HG03159 (cell line): ENCODE data around the gene DVL2.
A peak's percentile ranks its signal among the peaks of the same experiment; 100 is the strongest.

ENCODE experiments used
- ATAC-seq: cut with Tn5 transposase; IDR thresholded peaks from one replicate; pipeline ENCODE4 v1.9.1; 2021; ENCODE audit warnings: mild to moderate bottlenecking, moderate library complexity; ENCODE audit not compliant: unreplicated experiment

The DVL2 gene

DNA sequence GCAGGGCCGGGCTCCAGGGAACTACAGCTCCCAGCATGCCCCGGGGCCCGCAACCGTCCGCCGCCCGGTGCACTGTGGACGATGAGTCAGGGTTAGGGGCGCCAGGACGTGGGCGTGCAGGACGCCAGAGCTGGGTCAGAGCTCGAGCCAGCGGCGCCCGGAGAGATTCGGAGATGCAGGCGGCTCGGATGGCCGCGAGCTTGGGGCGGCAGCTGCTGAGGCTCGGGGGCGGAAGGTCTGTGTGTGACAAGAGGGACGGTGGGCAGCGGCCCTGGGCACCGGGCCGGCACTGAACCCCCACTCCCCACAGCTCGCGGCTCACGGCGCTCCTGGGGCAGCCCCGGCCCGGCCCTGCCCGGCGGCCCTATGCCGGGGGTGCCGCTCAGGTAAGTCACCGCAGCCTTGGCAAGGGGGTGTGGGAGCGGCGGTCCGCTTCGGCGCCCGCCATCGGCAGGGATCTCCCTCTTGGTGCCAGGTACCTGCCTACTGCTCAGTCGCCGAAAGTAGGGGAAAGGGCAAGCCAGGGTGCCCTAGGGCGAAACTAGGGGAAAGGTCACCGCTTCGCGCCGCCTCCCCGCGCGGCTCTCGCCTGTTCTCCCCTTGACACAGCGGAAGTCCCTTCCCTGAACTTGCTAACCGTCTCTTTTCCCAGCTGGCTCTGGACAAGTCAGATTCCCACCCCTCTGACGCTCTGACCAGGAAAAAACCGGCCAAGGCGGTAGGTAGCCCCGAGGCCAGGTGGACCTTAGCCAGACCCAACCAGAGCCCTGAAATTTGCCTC, 14.3 kb downstream of the DVL2 start, which contains the start of the genes ACADVL and DLG4:
Gene ACADVL (plus strand): TSS at position 127 of the 781 bp plus-strand sequence. CDS start 47 bp downstream, at position 174.
Gene DLG4 (minus strand): TSS at position 25 of the 781 bp plus-strand sequence.
- peak; percentile 46 for ATAC-seq

DNA sequence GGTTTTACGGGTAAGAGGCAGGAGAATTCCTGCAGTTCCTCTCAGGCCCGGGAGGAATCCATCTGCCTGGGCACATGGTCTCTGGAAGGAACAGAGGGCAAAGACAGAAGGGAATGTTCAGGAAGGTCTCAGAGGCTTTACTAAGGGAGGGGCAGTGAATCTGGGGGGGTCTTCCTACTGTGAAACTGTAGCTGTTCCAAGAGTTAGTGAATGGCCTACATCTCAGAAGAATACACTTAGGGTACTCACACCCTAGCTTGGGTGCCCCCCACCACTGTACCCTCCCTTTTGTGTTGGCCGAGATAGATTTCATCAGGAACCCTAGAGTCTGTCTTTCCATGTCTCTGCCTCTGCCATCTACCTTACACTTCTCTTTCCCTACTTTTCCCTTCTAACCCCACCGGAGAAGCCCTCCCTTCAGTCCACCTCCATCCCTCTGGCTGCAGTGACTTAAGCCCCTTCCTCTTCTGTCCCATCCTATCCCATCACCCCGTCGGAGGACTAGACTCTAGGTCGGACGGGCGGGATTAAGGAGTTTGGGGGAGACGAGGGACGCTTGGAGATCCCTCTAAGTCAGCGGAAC, 15.0 kb downstream of the DVL2 start:
- ATAC-seq = no peak

DNA sequence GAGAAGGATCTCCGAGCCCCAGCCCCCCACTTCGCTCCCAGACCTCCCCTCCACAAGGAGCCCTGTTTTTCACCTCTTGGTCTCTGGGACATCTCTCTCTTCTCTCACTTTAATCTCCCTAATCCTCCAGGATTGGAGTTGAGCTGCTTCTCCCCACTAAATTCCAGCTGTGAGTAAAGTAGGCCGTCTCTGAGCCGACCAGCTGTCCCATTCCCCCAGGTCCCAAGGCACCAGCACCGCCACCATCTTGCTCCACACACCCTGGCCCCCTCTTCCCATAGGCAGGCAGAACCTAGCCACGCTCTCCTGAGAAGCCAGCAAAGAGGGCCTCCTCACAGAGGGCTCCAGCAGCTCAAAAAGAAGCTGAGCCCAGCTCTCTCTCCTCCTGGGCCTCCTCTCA, 15.6 kb downstream of the DVL2 start:
- ATAC-seq = no peak

DNA sequence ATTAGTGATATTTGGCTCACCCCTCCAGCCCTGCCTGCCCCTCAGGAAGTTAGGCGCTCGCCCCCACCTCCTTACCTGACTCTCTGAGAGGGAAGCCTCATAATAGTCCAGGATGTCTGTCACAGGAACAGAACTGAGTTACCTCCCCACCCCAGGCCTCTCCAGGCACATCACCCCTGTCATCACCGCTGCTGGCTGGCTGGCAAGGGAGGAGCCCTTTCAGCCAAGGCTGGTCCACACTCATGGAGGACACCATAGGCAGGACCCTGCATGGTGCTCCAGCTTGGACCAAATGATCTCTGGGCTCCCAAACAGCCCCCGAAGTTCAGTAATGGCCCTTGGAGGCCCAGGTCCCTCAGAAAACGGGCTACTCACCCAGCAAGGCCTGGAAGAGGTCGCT, 16.2 kb downstream of the DVL2 start:
- no peak for ATAC-seq

DNA sequence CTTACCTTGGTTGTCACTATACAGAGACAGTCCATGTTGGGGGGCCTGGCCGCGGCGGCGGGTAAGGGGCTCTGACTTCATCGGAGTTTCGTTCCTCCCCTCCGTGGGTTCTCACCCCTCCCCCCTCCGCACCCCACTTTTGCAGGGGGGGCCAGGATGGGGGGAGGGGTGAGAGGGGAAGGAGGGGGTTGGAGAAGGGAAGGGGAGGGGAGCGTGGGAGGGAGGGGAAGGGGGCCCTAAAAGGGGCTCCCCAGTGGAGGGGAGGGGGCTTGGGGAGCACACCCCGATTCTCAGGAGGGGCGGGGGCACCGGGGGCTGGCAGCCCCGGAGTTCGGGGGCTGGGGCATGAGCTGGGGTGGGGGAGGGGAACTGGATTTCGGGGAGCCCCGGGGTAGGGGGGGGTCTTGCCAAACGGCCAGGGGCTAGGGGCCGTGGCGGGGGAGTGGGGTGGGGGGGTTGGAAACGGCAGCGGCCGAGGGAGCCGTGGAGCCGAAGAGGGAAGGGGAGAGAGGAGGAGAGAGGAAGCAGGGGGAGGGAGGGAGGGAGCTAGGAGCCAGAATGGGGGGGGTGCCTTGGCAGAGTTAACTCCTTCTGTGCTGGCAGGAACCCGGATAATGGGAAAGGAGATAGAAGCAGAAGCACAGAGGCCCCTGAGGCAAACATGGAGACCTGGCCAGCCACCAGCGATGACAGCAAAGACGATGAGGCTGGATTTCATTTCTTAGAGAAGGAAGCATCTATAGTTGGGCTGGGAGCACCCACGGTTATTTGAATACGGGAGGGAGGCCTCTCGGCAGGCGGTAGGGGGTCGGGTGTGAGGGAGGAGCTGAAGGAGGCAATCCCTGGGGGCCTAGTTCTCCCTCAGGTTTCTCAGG, 17.0 kb downstream of the DVL2 start:
- no peak for ATAC-seq

DNA sequence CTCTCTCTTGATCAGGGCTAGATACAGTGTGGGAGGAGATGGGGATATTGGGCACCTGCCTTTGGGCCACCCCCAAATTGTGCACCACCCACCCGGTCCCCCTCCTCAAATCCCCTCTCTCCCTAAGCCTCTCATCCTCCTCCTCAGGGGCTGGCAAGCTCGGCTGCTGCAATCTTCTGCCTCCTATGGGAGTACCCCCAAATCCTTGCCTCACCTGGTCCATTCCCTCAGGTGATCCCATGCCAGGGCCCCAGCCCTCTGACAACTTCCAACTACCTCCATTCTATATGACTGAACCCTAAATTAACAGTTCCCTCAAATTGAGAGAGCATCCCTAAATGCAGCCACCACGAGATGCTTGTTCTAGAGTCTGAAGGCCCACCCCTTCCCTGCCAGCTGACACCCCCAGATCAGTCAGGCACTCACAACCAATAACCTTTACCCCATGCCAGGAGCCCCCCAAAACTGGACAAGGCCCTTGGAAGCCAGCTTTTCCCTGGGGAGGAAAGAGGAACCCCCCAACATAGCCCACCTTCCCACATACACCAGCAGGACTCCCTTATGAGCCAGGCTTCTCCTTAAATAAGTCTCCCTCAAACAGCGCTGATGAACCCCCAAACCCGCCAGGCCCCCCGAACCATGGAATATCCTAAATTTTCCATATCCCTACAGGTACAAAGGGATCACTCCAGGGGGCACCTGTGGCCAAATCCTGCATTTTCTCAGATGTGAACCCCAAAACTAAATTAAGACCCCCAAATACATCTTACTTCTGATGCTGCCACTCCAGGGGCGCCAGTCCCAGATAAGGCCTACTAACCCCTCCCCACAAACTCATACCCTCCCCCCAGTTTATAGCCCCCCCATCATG, 17.8 kb downstream of the DVL2 start:
- no peak for ATAC-seq

DNA sequence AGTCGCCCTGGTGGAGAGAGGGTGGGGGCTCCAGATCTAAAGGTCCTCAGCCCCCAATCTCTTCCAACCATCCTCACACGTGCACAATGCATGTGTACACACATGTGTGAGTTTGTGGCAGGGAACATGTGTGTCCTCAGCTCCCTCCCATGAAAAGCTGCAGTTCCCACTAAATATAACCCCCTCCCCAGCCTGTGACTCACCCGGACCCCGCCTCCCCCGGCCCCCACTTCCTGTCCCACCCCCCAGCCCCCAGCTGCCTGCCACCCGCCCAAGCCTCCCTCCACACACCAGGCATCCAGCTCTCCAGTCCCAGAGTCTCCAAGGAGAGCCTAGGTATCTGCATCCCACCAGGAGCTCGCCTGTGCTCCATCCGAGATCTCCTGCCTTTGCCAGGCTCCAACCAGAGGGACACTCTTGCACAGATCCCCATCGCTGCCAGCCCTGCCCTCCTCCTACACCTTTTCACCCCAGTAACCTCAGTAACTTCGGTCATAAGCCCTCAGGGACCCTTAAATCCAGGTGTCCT, 18.6 kb downstream of the DVL2 start:
- ATAC-seq = no peak

DNA sequence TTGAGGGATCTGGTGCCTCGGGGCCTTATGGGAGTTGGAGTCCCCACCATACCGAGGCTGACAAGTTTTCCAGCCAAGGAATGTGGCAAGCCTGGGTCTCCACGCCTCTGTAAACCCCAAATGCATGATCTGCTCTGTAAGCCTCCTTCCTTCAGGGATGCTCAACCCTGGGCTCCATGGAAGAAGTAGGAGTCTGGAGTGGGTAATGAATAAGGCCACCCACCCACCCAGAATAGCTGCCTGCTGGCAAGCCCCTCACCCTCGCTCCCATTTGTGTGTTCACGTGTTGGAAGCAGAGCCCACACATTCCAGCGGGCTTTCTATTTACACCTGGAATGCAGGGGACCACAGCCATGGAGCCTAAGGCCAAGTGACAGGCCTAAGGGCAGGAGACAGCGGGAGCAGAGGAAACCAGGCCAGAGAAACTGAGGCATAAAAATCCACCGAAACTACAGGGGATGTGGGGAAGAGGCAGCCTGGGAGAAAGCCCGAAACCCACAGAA, 19.1 kb downstream of the DVL2 start:
- ATAC-seq = no peak

DNA sequence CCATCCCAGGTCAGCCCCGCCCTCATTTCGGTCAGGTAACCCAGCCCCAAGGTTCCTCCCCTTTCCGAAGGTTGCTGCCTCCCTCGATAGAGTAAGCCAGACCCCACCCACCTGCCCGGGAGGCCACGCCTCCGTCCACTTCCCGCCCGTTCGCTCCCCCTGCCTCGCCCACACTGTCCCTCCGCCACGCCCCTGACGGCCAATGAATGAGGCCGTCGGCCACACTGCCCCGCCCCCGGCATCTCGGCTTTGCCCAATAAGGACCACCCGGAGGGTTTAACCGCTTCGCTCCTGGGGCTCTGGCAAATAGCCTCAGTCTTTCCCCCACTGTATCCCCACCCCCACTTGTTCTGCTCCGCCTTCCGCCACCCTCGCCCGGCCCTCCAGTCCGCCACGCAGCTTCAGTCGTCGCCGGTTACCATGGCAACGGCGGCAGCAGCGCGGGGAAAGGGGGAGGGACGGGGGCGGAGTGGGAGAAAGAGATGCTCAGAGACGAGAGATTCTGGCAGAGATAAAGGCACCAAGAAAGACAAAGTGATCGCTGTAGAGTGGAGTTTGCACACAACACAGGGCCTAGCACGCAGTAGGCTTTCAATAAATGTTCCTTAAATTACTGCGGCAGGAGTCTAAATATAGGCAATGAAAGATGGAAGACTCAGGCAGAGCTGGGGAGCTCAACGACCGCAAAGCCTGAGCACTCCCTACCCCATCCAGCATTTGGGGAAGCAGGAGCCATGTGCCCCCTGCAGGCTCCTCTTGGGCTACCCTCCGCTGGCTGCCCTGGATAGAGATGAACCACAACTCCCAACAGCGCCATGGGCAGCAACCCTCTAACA, 19.8 kb downstream of the DVL2 start:
- ATAC-seq = peak; percentile 81

DNA sequence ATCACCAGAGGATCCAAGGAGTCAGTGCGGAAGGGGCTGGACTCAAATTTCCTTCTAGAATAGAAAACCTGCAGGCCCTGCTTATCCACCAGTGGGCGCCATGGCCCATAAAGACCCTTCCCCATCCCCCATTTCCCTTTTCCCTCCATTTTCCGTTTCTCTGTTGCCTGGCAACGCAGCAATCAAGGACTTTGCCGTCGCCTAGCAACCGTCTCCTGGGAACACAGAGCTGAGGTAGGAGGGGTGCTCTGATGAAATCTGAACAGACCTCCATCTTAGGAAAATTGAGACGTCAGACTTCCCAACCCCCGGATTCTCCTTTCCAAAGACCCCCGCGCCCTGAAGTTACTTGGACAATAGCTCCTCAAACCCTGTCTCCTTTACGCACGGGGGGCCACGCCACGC, 20.4 kb downstream of the DVL2 start:
- no peak for ATAC-seq

DNA sequence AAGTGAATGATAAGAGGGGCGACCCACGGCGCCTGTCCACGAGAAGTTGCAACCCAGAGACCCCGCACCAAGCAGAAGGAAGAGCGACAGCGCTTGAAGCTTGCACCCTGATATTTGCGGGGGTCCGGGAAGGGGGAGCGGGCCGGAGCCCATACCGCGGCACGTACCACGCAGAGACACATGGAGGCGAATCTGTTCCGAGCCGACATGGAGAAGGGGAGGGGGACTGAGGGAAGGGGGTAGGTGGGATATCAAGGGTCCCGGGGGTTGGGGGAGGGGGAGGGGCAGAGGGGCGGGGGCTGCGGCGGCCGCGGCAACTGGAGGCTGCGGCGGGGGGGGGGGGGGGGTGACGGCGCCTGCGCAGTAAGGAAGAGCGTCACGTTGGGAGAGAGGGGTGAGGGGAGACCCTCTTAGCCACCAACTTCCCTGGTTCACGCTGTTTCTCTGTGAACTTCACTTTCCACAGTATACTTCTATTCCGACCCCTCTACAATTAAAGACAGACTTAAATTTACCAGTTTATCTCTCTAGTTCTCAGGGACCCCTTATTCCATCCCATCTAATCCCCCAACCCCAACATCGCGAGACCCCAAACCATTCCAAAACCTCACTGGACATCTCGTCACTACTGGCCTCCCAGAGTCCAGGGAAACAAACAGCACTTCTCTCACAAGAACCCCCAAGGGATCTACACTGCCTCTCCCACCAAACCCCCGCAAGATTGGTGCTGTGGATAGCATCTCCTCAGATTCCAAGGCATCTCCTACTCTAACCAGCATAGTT, 22.6 kb downstream of the DVL2 start:
- no peak for ATAC-seq

DNA sequence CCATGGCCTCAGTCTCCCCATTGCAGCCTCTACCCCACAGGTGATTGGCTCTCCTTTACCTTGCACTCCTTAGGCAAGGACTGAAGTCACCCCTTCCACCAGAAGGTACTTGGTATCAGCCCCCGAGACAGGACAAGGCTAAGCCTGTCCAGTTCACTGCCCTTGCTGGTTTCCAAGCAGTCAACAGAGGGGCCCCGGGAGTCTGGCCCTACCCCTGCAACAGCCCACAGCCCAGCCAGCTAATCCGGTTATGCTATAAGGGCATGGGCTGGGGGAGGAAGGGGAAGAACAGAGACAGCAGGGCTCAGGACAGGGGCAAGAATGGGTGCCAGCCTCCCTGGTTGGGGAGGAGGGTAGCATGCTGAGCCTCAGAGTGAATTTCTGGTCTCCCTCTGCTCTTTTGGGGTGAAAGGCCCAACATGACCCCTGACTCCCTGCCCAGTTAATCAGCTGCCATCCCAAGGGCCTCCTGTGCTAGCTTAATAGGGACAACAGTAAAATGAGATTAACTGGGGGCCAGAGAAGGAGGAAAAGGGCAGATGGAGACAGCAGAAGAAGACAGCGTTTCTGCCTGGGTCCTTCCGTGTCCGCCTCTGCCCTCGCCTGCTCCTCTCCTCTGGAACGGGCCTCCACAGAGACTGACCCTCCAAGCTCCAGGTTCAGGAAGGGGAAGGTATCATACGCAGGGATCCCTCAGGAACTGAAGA, 25.4 kb downstream of the DVL2 start:
- no peak for ATAC-seq

DNA sequence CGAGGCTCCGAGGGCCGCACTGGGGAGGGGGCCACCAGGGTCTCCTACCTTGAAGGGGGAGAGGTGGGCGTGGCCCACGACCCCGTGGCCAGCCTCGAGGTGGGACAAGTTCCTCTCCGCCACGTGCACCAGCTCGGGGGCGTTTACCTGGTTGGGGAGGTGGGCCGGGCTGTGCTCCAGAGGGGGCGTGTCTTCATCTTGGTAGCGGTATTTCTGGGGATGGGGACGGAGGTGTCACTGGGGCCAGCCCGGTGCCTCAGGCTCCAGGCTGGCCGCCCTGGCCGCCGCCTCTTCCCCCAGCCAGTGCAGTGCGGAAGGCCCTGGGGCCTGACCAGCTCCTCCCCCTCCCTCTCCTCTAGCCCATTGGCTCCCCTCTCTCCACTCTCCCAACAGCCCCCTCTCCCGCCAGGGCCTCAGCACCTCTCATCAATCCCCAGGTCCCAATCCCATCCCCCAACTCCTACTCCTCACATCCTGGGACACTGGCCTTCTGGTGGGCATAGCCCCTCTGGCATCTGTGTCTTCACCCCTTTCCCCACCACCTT, 26.2 kb downstream of the DVL2 start:
- no peak for ATAC-seq

DNA sequence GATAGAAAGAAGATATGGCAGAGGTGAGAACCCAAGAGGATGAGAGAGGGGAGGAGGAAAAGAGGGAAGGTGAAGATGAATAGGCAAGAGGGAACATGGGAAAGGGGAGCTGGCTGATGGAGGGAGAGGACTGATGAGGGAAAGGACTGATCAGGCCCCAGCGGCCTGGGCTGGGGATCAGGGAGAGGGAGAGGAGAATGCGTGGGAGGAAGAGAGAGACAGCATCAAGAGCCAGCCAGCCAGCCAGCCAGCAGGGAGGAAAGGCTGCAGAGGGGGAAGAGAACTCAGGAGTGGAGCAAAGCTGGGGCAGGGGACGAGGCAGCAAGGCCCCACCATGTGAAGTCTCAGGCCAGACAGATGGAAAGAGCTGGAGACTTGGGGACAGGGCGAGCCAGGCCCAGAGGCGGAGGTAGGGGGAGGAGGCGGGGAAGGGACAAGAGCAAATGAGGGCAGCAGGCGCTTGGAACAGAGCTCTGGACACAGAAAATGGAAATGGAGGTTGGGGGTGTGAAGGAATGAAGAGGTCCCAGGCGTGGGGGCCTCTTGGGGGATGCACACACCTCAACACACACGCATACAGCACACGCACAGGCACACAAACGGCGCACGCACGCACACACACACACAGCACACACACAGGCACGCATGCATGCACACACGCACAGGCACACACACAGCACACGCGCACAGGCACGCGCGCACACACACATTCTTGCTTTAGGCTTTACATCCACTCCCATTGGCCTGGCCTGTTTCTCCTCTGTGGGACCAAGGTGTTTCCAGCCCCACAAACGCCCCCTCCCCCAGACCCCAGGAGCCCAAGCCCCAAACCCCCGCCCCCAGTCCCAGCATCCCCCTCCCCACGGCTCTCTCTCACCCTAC, 27.0 kb downstream of the DVL2 start:
- no peak for ATAC-seq

DNA sequence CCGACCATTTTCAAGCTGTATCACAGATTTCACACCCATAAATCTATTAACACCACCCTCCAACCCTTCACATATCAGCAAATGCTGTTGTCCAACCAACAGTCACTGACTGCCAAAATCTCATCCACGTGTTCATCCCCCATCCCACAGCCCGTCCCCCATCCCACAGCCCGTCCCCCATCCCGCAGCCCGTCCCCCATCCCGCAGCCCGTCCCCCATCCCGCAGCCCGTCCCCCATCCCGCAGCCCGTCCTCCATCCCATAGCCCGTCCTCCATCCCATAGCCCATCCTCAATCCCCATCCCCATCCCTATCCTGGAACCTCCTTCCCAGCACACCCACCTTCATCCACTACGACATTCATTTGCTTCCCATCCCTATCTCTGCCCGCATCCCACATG, 28.8 kb downstream of the DVL2 start:
- ATAC-seq = no peak

DNA sequence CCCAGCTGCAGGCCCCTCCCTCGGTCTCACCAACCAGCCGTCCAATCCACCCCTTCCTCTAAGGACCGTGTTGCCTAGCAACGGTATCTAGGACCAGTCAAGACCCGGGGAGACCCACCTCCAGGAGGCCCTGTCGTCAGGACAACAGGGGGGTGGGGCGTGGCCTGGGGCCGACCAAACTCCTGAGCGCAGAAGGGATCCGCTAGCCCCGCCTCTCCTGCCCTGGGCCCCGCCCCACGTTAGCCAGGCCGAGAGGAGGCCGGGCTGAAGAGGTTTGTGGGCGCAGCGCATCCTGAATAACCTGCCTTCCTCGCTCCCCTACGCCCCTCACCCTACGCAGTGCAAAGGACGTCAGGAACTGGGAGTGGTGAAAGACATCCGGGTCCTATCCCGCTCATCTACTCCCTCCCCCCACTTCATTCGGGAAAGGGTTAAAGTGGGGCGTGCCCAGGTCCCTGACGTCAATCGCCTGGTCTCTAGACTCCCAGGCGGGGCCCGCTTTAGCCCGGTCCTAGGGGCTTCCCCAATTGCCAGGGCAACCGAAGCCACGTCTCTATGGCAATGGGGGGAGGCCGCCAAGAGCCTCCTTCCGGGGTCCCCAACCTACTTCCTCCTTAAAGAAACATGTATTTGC, 29.4 kb downstream of the DVL2 start:
- ATAC-seq = peak; percentile 72
